OCI-LY3 (cell line): ENCODE measurements around the gene DDX1.

Experiments used
- CTCF ChIP-seq: fragments of 200-600, 300-600 bp; sonication (generic); IDR thresholded peaks from 2 replicates; pipeline ENCODE4 v1.5.1; 2014; ENCODE audit warnings: antibody characterized with exemption, low read length, low read depth
- EZH2phosphoT487 ChIP-seq: fragments of 200-600 bp; shearing (Covaris generic); IDR thresholded peaks from 2 replicates; pipeline ENCODE4 v1.6.1; 2018; ENCODE audit warnings: antibody characterized with exemption, mixed run types, low read depth

- TF ChIP-seq EZH2phosphoT487 (no peak), CTCF (no peak)
Measured at GRCh38 chr2:15560140-15560987, 31.3 kb upstream of the DDX1 start.
